ENCODE results near the gene MS4A18. TPM values are rescaled to one million over a fixed set of nuclear protein-coding genes. Genes with fewer than 3 reads are reported as not detected.

Gene MS4A18
- total RNA-seq, 1 experiment from 2014 or later, result not detected

DNA sequence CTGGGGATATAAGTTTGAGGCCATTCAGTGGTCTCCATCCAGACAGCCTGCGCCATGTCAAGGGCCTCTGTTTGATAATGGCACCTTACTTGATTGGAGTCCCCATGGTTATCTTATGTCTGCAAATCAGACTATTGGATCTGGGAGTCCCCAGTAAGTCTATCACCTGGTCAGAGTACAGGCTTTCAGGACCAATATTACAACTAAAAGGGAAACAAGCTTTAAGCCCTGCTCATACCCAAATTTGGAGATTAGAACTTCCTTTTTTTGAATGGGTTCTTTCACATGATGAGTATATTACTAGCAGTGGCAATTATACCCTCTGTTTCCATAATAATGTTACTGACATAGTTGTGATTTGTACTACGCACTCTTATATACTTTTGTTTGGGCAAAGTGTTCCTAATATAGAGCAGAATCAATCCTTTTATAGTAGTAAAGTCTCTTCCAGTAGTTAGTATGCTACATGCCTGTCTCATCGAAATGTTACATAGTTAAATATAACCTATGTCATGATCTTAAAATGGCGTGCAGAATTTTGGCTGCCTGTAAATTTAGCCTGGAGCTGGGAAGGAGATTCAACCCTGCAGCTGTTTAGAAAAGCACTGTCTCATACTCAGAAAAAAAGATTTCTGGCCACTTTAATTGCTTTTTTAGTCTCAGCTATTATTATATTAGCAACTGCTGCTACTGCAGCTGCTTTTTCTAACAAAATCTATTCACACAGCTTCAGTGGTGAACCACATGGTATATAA, 37.1 kb downstream of the MS4A18 start:
- CTCF ChIA-PET, result interaction anchor here (0.7 to 7.0 kb wide), 7 partner anchors 15 to 497 kb away, joined by 3 to 72 read pairs (median 6); no protein-coding TSS in a partner anchor
- no peak overlapping the region for H3K4me3 Mint-ChIP-seq (ENCODE audit: unreplicated experiment)
- no peak overlapping the region for H3K27ac Mint-ChIP-seq (ENCODE audit: low read depth, unreplicated experiment)
- peaks cover 36% of the 10 kb centered on the region for H3K27me3 Mint-ChIP-seq (ENCODE audit: insufficient read depth, unreplicated experiment)
- intact Hi-C loops (cut with micrococcal nuclease), result no loop called here
- BruUV-seq (replicated peaks), result no TSS peak
- H3K9me3 Mint-ChIP-seq (ENCODE audit: unreplicated experiment), result no peaks in the 10 kb centered on the region
- TF ChIP-seq, protein P1, sequence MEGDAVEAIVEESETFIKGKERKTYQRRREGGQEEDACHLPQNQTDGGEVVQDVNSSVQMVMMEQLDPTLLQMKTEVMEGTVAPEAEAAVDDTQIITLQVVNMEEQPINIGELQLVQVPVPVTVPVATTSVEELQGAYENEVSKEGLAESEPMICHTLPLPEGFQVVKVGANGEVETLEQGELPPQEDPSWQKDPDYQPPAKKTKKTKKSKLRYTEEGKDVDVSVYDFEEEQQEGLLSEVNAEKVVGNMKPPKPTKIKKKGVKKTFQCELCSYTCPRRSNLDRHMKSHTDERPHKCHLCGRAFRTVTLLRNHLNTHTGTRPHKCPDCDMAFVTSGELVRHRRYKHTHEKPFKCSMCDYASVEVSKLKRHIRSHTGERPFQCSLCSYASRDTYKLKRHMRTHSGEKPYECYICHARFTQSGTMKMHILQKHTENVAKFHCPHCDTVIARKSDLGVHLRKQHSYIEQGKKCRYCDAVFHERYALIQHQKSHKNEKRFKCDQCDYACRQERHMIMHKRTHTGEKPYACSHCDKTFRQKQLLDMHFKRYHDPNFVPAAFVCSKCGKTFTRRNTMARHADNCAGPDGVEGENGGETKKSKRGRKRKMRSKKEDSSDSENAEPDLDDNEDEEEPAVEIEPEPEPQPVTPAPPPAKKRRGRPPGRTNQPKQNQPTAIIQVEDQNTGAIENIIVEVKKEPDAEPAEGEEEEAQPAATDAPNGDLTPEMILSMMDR (IDR thresholded peaks at IDR 0.05; ENCODE audit: unreplicated experiment), result no peak
- H3K4me1 Mint-ChIP-seq (ENCODE audit: insufficient read depth, unreplicated experiment), result no peaks in the 10 kb centered on the region
- POLR2A ChIA-PET, result no interaction called here
- no peaks in the 10 kb centered on the region for H3K36me3 Mint-ChIP-seq (ENCODE audit: insufficient read depth, unreplicated experiment)
- no peak for DNase-seq (ENCODE audit: unreplicated experiment)

DNA sequence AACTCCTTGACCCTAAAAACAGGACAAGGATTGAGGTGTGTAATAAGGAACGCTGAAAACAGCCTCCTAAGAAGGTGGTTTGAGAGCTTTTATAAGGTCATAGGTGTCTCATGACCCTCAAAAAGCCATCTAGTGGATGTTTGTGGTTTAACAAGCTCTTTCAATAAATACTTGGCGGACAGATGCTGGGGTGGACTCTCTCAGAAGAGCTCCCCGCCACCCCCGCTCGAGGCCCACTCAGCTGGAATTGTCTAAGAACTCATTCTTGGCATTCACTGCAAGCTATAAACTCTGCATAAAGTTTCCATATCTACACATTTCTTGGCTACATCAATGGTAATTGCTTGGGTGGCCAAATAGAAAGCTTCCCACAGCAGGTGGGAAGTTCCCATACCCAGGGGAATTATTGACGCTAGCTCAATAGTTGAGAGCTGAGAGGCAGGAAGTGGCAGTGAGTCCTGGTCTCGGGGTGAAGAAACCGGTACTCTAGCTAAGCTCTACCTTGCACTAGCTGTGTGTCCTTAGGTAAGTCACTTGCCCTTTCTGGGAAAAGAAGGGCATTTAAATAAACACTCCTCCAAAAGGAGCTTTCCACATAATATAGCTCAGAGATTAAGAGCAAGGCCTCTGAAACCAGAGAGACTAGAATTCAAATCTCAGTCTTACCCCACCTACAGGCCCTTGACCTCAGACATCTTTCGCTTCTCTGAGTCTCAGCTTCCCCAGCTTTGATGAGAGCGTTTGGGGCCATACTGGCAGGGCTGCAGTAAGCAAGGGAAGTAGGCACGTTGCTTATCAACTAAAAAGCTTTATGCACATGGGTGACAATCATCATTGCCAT, 38.6 kb downstream of the MS4A18 start:
- intact Hi-C loops (cut with micrococcal nuclease), result no loop called here
- no peaks in the 10 kb centered on the region for H3K9me3 Mint-ChIP-seq (ENCODE audit: unreplicated experiment)
- no peak overlapping the region for H3K27ac Mint-ChIP-seq (ENCODE audit: low read depth, unreplicated experiment)
- H3K27me3 Mint-ChIP-seq (ENCODE audit: insufficient read depth, unreplicated experiment), result peaks cover 33% of the 10 kb centered on the region
- BruUV-seq (replicated peaks), result no TSS peak
- TF ChIP-seq, protein P1 (IDR thresholded peaks at IDR 0.05; ENCODE audit: unreplicated experiment), result peak; percentile 30
- DNase-seq (ENCODE audit: unreplicated experiment), result peak; percentile 29
- ChIA-PET CTCF (interaction anchor here (0.5 to 7.0 kb wide), 17 partner anchors 9 to 1709 kb away, joined by 3 to 72 read pairs (median 3); no protein-coding TSS in a partner anchor), POLR2A (no interaction called here)
- no peak overlapping the region for H3K4me3 Mint-ChIP-seq (ENCODE audit: unreplicated experiment)
- H3K36me3 Mint-ChIP-seq (ENCODE audit: insufficient read depth, unreplicated experiment), result no peaks in the 10 kb centered on the region
- no peaks in the 10 kb centered on the region for H3K4me1 Mint-ChIP-seq (ENCODE audit: insufficient read depth, unreplicated experiment)

DNA sequence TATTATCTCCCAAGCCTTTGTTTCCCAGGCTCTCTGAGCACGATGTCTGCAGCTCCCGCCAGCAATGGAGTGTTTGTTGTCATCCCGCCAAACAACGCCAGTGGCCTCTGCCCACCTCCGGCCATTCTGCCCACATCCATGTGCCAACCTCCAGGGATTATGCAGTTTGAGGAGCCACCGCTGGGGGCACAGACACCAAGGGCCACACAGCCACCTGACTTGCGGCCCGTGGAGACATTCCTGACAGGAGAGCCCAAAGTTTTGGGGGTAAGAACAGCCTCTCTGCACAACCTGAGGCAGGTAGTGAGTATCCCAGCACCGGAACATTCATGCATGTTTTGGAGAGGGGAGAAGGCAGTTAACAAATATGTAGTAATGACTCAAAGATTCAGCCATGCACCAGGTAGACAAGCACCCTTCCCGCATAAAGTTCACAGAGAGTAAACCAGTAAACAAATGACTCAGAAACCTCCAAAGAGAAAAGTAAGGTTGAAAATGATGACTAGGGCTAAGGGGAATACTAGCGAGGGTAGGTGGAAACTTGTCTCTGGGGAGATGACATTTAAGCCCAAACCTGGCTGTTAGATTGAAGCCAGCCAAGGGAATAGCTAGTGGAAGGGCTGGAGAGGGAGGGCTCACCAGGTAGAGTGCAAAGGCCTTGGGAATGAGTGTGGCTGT, 39.3 kb downstream of the MS4A18 start:
- peaks cover 26% of the 10 kb centered on the region for H3K27me3 Mint-ChIP-seq (ENCODE audit: insufficient read depth, unreplicated experiment)
- CTCF ChIA-PET, result interaction anchor here (0.5 to 7.0 kb wide), 14 partner anchors 10 to 1708 kb away, joined by 3 to 72 read pairs (median 3); no protein-coding TSS in a partner anchor
- intact Hi-C loops (cut with micrococcal nuclease), result no loop called here

More for the DNA sequence above, 39.3 kb downstream of the MS4A18 start:
- H3K4me3 Mint-ChIP-seq (ENCODE audit: unreplicated experiment), result no peak overlapping the region
- no peaks in the 10 kb centered on the region for H3K36me3 Mint-ChIP-seq (ENCODE audit: insufficient read depth, unreplicated experiment)
- no peak overlapping the region for H3K27ac Mint-ChIP-seq (ENCODE audit: low read depth, unreplicated experiment)
- TF ChIP-seq, protein P1 (IDR thresholded peaks at IDR 0.05; ENCODE audit: unreplicated experiment), result no peak
- no peaks in the 10 kb centered on the region for H3K9me3 Mint-ChIP-seq (ENCODE audit: unreplicated experiment)
- POLR2A ChIA-PET, result no interaction called here
- no peaks in the 10 kb centered on the region for H3K4me1 Mint-ChIP-seq (ENCODE audit: insufficient read depth, unreplicated experiment)
- BruUV-seq (replicated peaks), result no TSS peak
- DNase-seq (ENCODE audit: unreplicated experiment), result no peak

All from MCF 10A (cell line).